ENCODE results near the gene ARHGEF4. TPM values are rescaled to one million over a fixed set of nuclear protein-coding genes. Genes with fewer than 3 reads are reported as not detected.

The ARHGEF4 gene
- polyA plus RNA-seq, 3 donors = 0.05 TPM; not detected in 2

DNA sequence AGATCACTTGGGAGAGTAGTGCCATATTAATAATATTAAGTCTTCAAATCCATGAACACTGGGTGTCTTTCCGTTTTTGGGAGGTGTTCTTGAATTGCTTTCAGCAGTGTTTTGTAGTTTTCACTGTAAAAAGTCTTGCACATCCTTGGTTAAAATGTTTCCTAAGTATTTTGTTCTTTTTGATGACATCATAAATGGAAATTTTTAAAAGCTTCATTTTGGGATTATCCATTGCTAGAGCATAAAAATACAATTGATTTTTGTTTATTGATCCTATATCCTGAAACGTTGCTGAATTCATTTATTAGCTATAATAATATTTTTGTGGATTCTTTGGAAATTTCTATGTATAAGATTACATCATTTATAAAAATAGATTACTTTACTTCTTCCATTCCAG, 96.8 kb downstream of the ARHGEF4 start:
- no peak overlapping the region for H3K4me2 ChIP-seq (replicated peaks; ENCODE audit: extremely low read depth, low read length, poor library complexity, severe bottlenecking)
- peaks cover 5 to 27% (median 17%) of the 10 kb centered on the region in 7 donors for H3K9me3 Mint-ChIP-seq
- no peaks in the 10 kb centered on the region for H3K79me2 ChIP-seq (ENCODE audit: insufficient read depth, low read length)
- no peaks in the 10 kb centered on the region for H3K36me3 ChIP-seq (replicated peaks in 1 of 2; ENCODE audit: control insufficient read depth in 1 of 2, insufficient read depth in 2 of 2, low read length in 2 of 2)
- no peak for DNase-seq
- H3K9ac ChIP-seq (ENCODE audit: insufficient read depth, low read length, poor library complexity, severe bottlenecking) = no peak overlapping the region
- intact Hi-C loops (cut with micrococcal nuclease) = no loop called here
- H3K27ac ChIP-seq (ENCODE audit: low read depth in 1 of 2, low read length in 2 of 2) = no peak overlapping the region
- H3K27me3 Mint-ChIP-seq (ENCODE audit: low read depth in 3 of 3) = peaks cover 4 to 10% (median 8%) of the 10 kb centered on the region in 3 donors
- H3K36me3 Mint-ChIP-seq = no peaks in the 10 kb centered on the region
- TF ChIP-seq, protein P1, sequence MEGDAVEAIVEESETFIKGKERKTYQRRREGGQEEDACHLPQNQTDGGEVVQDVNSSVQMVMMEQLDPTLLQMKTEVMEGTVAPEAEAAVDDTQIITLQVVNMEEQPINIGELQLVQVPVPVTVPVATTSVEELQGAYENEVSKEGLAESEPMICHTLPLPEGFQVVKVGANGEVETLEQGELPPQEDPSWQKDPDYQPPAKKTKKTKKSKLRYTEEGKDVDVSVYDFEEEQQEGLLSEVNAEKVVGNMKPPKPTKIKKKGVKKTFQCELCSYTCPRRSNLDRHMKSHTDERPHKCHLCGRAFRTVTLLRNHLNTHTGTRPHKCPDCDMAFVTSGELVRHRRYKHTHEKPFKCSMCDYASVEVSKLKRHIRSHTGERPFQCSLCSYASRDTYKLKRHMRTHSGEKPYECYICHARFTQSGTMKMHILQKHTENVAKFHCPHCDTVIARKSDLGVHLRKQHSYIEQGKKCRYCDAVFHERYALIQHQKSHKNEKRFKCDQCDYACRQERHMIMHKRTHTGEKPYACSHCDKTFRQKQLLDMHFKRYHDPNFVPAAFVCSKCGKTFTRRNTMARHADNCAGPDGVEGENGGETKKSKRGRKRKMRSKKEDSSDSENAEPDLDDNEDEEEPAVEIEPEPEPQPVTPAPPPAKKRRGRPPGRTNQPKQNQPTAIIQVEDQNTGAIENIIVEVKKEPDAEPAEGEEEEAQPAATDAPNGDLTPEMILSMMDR (IDR thresholded peaks at IDR 0.05) = no peak
- H3K4me3 ChIP-seq (replicated peaks in 1 of 3; ENCODE audit: low read depth in 2 of 3, low read length in 3 of 3) = no peak overlapping the region
- no peaks in the 10 kb centered on the region for H3K4me1 Mint-ChIP-seq
- H3K27ac Mint-ChIP-seq = no peak overlapping the region
- no peak overlapping the region for H3K4me3 Mint-ChIP-seq
- peaks cover 5 to 7% of the 10 kb centered on the region in 2 donors for H3K9me3 ChIP-seq (replicated peaks in 1 of 2; ENCODE audit: control insufficient read depth in 1 of 2, insufficient read depth in 1 of 2, low read length in 2 of 2)
- H3K4me1 ChIP-seq (ENCODE audit: control insufficient read depth in 1 of 2, insufficient read depth in 2 of 2, low read length in 2 of 2) = no peaks in the 10 kb centered on the region
- H3K27me3 ChIP-seq (ENCODE audit: control insufficient read depth in 2 of 2, insufficient read depth in 2 of 2, low read length in 2 of 2) = no peaks in the 10 kb centered on the region
- H2AFZ ChIP-seq (ENCODE audit: insufficient read depth, low read depth, low read length, poor library complexity, severe bottlenecking) = no peak overlapping the region
- no peaks in the 10 kb centered on the region for H4K20me1 ChIP-seq (ENCODE audit: insufficient read depth, low read length)
- WGBS (ENCODE audit: insufficient coverage) = no CpG with 5 or more reads among the region's 2 CpGs

DNA sequence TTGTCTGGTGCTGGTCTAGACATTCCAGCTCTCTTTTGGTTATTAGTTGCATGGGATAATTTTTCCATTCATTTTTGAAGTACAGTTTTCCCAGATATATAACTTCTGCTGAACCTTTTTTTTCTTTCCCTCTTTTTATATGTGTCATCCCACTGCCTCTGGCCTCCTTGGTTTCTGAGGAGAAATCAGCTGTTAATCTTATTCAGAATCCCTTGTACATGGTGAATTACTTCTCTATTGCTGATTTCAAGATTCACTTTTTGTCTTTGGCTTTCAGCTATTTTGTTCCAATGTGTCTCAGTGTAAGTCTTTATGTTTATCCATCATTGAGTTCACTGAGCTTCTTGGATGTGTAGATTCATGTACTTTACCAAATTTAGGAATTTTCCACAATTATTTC, 99.7 kb downstream of the ARHGEF4 start:
- H2AFZ ChIP-seq (ENCODE audit: insufficient read depth, low read depth, low read length, poor library complexity, severe bottlenecking) = no peak overlapping the region
- no peaks in the 10 kb centered on the region for H3K27me3 ChIP-seq (ENCODE audit: control insufficient read depth in 2 of 2, insufficient read depth in 2 of 2, low read length in 2 of 2)
- H3K4me3 Mint-ChIP-seq = no peak overlapping the region
- no peak for DNase-seq
- H3K9me3 ChIP-seq (replicated peaks in 1 of 2; ENCODE audit: control insufficient read depth in 1 of 2, insufficient read depth in 1 of 2, low read length in 2 of 2) = peaks cover 5 to 10% of the 10 kb centered on the region in 2 donors
- H3K36me3 ChIP-seq (replicated peaks in 1 of 2; ENCODE audit: control insufficient read depth in 1 of 2, insufficient read depth in 2 of 2, low read length in 2 of 2) = no peaks in the 10 kb centered on the region
- H3K4me2 ChIP-seq (replicated peaks; ENCODE audit: extremely low read depth, low read length, poor library complexity, severe bottlenecking) = no peak overlapping the region
- H3K79me2 ChIP-seq (ENCODE audit: insufficient read depth, low read length) = no peaks in the 10 kb centered on the region
- TF ChIP-seq, protein P1 (IDR thresholded peaks at IDR 0.05) = no peak
- H3K27ac Mint-ChIP-seq = no peak overlapping the region
- H3K27me3 Mint-ChIP-seq (ENCODE audit: low read depth in 3 of 3) = peaks cover 2 to 9% (median 6%) of the 10 kb centered on the region in 3 donors
- H3K4me3 ChIP-seq (replicated peaks in 1 of 3; ENCODE audit: low read depth in 2 of 3, low read length in 3 of 3) = no peak overlapping the region
- intact Hi-C loops (cut with micrococcal nuclease) = no loop called here
- H3K4me1 ChIP-seq (ENCODE audit: control insufficient read depth in 1 of 2, insufficient read depth in 2 of 2, low read length in 2 of 2) = no peaks in the 10 kb centered on the region
- no peak overlapping the region for H3K9ac ChIP-seq (ENCODE audit: insufficient read depth, low read length, poor library complexity, severe bottlenecking)
- H3K9me3 Mint-ChIP-seq = peaks cover 3 to 29% (median 18%) of the 10 kb centered on the region in 7 donors
- no peaks in the 10 kb centered on the region for H3K4me1 Mint-ChIP-seq
- H4K20me1 ChIP-seq (ENCODE audit: insufficient read depth, low read length) = no peaks in the 10 kb centered on the region
- no peaks in the 10 kb centered on the region for H3K36me3 Mint-ChIP-seq
- H3K27ac ChIP-seq (ENCODE audit: low read depth in 1 of 2, low read length in 2 of 2) = no peak overlapping the region

All from CD14-positive monocyte (primary cell).